ENCODE data around the gene TMEM109. TPM values are rescaled to one million over a fixed set of nuclear protein-coding genes. Genes with fewer than 3 reads are reported as not detected.

The TMEM109 gene
- total and polyA plus RNA-seq, 2 of the 8 experiments (the other 6 are each of a cell fraction or from before 2014, with no cell fraction given) = 27.3 to 30.3 TPM

DNA sequence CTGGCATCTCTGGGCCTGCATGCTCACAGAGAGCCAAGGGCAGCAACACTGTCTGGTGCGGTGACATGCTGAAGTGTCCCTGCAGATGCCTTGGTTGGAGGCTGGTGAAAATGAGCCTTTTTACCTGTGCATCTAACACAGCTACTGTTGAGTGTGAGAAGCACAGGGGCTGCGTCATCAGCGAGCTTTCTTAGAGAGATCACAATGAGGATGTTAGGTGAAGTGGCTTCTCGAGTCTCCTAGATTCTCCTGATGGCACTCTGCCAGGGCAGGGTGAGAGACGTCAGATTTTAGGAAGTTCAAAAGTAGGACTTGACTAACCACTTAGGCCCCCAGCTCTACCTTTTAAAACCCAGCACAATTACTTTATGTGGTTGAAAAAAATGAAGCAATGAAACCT is 41.6 kb downstream of the TMEM109 start:
- DNase-seq (ENCODE audit: low read depth in 1 of 2, low spot score in 2 of 2) = no peak
- Histone ChIP-seq H3K79me2 (ENCODE audit: control insufficient read depth in 1 of 2, insufficient read depth in 2 of 2, low read length in 2 of 2) (no peaks in the 10 kb centered on the region), H2BK5ac (ENCODE audit: low read depth, low read length) (no peak overlapping the region), H3K9ac (replicated peaks in 1 of 4; ENCODE audit: extremely low read depth in 1 of 4, low read depth in 3 of 4, low read length in 3 of 4) (no peak overlapping the region), H3K4me2 (ENCODE audit: insufficient read depth in 1 of 2, low read depth in 2 of 2, low read length in 2 of 2) (no peak overlapping the region), H2BK20ac (ENCODE audit: low read length) (no peak overlapping the region), H2BK15ac (ENCODE audit: low read length) (no peak overlapping the region), H2AK5ac (ENCODE audit: low read depth, low read length) (no peak overlapping the region), H2BK12ac (ENCODE audit: low read depth, low read length) (no peak overlapping the region), H3K56ac (replicated peaks; ENCODE audit: insufficient read length, low read depth, low read length) (no peak overlapping the region), H3K79me1 (ENCODE audit: low read depth, low read length) (no peaks in the 10 kb centered on the region), H3K23me2 (ENCODE audit: low read depth, low read length) (peaks cover 15% of the 10 kb centered on the region; the same call in 1 of the 2 replicates), H3K4me3 (ENCODE audit: extremely low read depth in 1 of 4, insufficient read depth in 2 of 4, low read depth in 3 of 4, low read length in 4 of 4) (no peak overlapping the region), H4K8ac (ENCODE audit: extremely low read depth, insufficient read depth, low read length) (no peak overlapping the region), H3K27me3 (replicated peaks in 1 of 4; ENCODE audit: control insufficient read depth in 3 of 4, extremely low read depth in 1 of 4, insufficient read depth in 3 of 4, low read length in 3 of 4) (peaks cover 0 to 6% (median 4%) of the 10 kb centered on the region in 4 experiments; a peak in 3 of 7 replicates), H3K18ac (ENCODE audit: extremely low read depth, low read length) (no peak overlapping the region), H3K4ac (replicated peaks; ENCODE audit: insufficient read length, low read depth, low read length) (no peak overlapping the region), H3K9me3 (ENCODE audit: insufficient read depth in 2 of 2, low read depth in 1 of 2, low read length in 1 of 2) (no peaks in the 10 kb centered on the region), H3K27ac (ENCODE audit: low read depth, low read length) (no peak overlapping the region), H2AFZ (ENCODE audit: low read length) (no peak overlapping the region), H2BK120ac (replicated peaks; ENCODE audit: low read depth, low read length) (no peak overlapping the region), H3K4me1 (replicated peaks in 1 of 4; ENCODE audit: control insufficient read depth in 3 of 4, insufficient read depth in 4 of 4, low read length in 3 of 4) (peaks cover 0 to 8% (median 4%) of the 10 kb centered on the region in 4 experiments; a peak in 4 of 7 replicates), H4K20me1 (replicated peaks in 1 of 2; ENCODE audit: control insufficient read depth in 1 of 2, insufficient read depth in 2 of 2, low read length in 2 of 2) (no peaks in the 10 kb centered on the region), H3K14ac (ENCODE audit: insufficient read length) (no peak overlapping the region), H3K23ac (ENCODE audit: insufficient read length) (no peak overlapping the region), H4K91ac (replicated peaks; ENCODE audit: insufficient read length, low read length) (no peak overlapping the region), H4K5ac (ENCODE audit: insufficient read length, low read depth, low read length) (no peak overlapping the region), H3K36me3 (ENCODE audit: control insufficient read depth in 2 of 4, insufficient read depth in 4 of 4, low read length in 3 of 4) (no peaks in the 10 kb centered on the region)
- ChIA-PET POLR2A (ENCODE audit: partially characterized antibody) (no interaction called here), CTCF (ENCODE audit: partially characterized antibody) (interaction anchor here (2.9 kb wide), 1 partner anchor 14 kb away, joined by 11 read pairs; no protein-coding TSS in a partner anchor)
- 76% methylated on average over 5 of the region's 5 CpGs; no CpG with 5 or more reads in 1 of the 2 experiments for whole genome bisulfite sequencing, 2 experiments (ENCODE audit: extremely low coverage in 1 of 2, insufficient coverage in 1 of 2, insufficient read length in 1 of 2, insufficient replicate concordance in 2 of 2, low coverage in 1 of 2, low lambda C conversion rate in 2 of 2, missing lambda C conversion rate in 1 of 2)
- FAIRE-seq = no peak
- no peak for TF ChIP-seq ZNF274 (IDR thresholded peaks at IDR 0.05; ENCODE audit: borderline replicate concordance, extremely low read depth, low read length)
- no peak for TF ChIP-seq GABPA (IDR thresholded peaks at IDR 0.05; ENCODE audit: borderline replicate concordance, insufficient read depth, low read length)
- TF ChIP-seq, protein P1, sequence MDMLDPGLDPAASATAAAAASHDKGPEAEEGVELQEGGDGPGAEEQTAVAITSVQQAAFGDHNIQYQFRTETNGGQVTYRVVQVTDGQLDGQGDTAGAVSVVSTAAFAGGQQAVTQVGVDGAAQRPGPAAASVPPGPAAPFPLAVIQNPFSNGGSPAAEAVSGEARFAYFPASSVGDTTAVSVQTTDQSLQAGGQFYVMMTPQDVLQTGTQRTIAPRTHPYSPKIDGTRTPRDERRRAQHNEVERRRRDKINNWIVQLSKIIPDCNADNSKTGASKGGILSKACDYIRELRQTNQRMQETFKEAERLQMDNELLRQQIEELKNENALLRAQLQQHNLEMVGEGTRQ (IDR thresholded peaks at IDR 0.05; ENCODE audit: low read length) = no peak
